ENCODE results near the gene PNLIPRP2.

The PNLIPRP2 gene

GRCh38 chr10:116683821-116684220, 63.1 kb downstream of the PNLIPRP2 start:
- DNase-seq (ENCODE audit: low spot score): peak; percentile 16

- no peak for DNase-seq (ENCODE audit: low spot score)
Measured at GRCh38 chr10:116684781-116685180, 64.0 kb downstream of the PNLIPRP2 start.

GRCh38 chr10:116685807-116686206, 65.1 kb downstream of the PNLIPRP2 start:
- no peak for DNase-seq (ENCODE audit: low spot score)

- no peak for DNase-seq (ENCODE audit: low spot score)
Measured at GRCh38 chr10:116686632-116687031, 65.9 kb downstream of the PNLIPRP2 start.

GRCh38 chr10:116687633-116688032, 66.9 kb downstream of the PNLIPRP2 start:
- DNase-seq (ENCODE audit: low spot score): no peak

GRCh38 chr10:116688241-116688711, 67.5 kb downstream of the PNLIPRP2 start:
- DNase-seq (ENCODE audit: low spot score): peak; percentile 82

GRCh38 chr10:116688741-116689495, 68.2 kb downstream of the PNLIPRP2 start:
- DNase-seq (ENCODE audit: low spot score): no peak

- DNase-seq (ENCODE audit: low spot score): no peak
Measured at GRCh38 chr10:116689744-116690143, 69.0 kb downstream of the PNLIPRP2 start.

- DNase-seq (ENCODE audit: low spot score): no peak
Measured at GRCh38 chr10:116690356-116691322, 69.9 kb downstream of the PNLIPRP2 start.

- DNase-seq (ENCODE audit: low spot score): no peak
Measured at GRCh38 chr10:116691635-116692034, 70.9 kb downstream of the PNLIPRP2 start.

- DNase-seq (ENCODE audit: low spot score): no peak
Measured at GRCh38 chr10:116692225-116692624, 71.5 kb downstream of the PNLIPRP2 start.

- peak; percentile 45 for DNase-seq (ENCODE audit: low spot score)
Measured at GRCh38 chr10:116694243-116694926, 73.6 kb downstream of the PNLIPRP2 start.

Data from kidney tubule cell (primary cell).